Glomerular endothelial cell (primary cell): ENCODE measurements around the gene TSPAN7. TPM values are rescaled to one million over a fixed set of nuclear protein-coding genes. Genes with fewer than 3 reads are reported as not detected.

ENCODE experiments used
- DNase-seq: peaks from one replicate; pipeline ENCODE4 v3.0.0-alpha.2; 2011; ENCODE audit warnings: low read depth, low spot score; ENCODE audit errors: extremely low read depth
- total RNA-seq: library from RNA; depleted of rRNA; stranded (reverse); fragments of >200 nt; gene quantifications from 2 replicates; pipeline ENCODE4 v1.2.3, GENCODE V29; 2015

Gene TSPAN7
- total RNA-seq, 1 donor from 2014 or later = 13.5 TPM

DNA sequence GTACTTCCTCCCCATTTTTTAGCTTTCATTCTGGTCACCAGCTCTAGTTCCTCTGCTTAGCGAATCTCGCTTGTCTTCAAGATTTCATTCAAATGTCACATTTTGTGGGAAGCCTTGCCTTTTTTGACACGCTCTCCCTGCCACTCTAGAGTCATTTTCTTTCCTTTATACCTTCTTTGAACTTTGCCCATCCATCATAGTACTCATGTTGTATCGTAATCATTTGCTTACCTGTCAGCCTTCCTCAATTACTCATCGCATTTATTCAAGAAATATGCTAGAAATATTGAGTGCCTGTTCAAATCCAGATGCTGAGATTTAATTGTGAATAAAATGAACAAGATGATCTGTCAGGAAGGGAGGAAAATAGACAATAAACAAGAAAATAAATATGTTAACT, 21.8 kb downstream of the TSPAN7 start:
- no peak for DNase-seq

DNA sequence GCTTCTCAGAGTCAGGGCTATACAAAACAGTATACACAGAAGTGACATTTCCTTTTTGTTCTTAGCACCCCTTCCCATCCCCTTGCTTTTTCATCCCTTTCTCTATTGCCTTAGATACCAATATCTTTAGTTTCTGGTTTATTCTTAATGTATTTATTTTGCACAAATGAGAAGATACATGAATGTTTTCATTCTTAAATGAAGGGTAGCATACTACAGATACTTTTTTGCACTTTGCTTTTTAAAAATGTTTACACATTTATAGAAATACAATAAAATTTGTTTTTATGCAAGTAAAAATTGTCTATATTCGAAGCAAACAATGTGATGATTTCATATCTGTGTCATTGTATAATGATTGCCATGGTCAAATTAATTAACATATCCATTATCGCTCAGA, 33.1 kb downstream of the TSPAN7 start:
- DNase-seq = no peak

DNA sequence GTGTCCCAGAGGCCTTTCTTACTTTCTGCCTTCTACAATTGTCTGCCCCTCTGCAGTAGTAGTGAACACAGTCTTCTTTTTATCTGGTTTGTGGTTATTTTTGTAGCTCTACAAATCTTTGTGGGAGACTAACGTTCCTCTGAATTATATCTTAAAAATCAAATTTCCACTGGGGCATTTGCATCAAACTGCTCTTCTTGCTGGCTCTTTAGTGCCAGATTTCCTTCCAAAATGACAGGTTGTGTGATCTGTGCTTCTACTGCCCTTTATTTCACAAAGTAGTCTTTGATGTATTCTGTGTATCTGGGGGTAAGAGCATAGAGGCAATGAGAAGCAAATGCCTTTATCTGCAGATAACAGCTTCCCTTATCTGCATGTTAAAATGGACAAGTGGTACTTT, 34.5 kb downstream of the TSPAN7 start:
- DNase-seq = no peak

DNA sequence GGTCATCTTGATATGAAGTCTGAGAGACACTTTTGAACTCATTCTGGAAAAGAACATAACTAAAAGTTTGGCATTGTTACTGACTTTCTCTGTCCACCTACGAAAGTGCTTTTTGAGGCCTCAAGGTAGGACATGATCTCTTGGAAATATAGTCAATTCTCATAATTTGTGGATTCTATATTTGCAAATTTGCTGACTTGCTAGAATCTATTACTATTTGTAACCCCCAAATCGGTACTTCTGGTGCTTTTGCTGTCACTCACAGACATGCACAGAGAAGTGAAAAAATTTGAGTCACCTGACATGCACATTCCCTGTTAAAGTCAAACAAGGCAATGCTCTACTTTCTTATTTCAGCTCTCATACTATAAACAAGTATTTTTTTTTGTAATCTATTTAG, 35.6 kb downstream of the TSPAN7 start:
- DNase-seq = no peak

DNA sequence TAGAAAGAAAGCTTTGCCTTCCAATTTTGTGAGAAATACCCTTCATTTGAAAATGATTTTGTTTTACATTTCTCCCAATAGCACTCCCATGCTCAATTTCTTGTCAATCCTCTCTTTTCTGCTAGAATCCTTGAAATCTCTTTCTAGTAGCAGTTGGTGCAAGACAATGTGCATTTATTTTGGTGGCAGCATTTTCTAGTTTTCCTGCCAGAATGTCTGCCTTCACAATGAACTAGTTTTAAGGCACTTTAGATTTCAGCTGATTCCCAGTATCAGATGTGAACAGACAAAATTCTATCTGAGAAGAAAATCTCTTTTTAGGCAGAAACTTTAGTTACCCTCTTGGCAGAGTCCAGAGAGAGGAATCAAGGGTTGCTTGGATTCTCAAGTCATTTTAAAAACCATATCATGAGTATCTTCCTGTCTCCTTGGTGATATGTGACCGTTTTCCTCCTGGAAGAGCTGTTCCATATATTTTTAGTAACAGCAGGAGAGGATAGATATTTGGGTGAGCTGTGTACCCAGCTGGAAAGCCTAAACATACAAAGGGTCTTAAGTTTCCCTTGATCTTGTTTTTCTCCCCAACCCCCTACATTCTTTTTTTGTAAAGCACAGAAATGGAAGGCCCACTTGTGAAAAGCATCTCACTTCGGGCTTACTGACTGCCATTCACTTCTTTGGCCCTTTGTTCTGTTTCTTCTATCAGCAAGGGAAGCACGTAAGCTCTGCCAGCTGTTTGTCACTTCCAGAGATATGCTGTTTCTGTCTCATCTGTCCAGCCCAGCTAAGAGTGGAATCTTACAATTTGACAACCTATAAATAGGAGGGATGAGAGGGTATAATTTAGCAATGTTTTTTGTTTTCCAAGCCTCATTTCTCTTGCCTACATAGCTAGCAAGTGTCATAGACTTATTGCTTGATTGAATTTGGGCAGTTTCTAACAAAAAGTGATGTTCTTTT, 38.7 kb downstream of the TSPAN7 start:
- no peak for DNase-seq

DNA sequence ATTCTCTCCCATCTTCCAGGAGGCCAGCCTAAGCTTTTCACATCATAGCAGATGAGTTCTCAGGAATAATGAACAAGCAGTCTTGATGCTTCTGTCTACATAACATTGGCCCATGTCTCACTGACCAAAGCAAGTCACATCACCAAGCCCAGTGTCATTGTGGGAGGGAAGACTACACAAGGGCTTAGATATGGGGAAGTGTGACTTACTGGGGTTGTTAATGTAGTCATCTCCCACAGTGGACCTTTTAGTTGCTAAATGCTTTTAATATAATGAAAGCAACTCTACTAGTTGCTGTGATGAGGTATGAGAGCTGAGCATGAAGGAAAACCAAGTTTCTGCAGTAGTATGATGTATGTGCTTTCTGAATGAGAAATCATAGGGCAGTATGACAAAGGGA, 40.5 kb downstream of the TSPAN7 start:
- DNase-seq = no peak

DNA sequence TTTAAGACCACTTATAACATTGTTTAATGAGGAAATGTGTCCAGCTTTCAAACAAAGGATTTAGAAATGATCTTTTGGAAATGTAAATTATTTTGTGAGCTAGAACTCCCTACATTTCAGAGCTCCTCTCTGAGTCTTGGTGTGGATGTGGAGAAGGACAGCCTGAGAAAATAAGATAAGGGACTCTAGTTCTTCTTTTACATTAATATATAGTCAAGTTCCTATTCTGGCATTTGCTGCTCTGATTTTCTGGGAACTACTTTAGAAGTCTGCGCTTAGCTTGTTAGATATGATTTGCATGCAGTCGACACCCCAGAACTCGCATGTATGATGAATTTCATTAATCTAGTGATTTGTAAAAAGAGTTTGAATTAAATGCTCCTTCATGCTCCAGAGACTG, 45.5 kb downstream of the TSPAN7 start:
- no peak for DNase-seq

DNA sequence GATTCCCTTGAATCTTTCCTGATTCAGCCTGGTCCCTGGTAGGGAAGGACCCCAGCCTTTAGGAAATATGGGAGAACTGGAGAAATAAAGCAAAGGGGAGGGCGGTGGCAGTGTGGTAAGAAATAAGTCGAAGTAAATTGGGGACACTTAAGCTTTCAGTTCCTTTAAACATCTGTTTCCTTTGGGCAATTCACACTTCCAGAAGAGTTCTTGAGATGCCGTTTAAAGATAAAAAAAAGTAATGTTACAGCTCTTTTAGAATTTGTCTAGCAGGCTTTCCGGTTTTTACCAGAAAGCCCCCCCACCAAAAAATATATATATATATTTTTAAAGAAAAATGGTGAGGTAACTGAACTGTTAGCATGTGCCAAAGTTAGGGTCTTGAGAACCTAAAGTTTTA, 46.6 kb downstream of the TSPAN7 start:
- DNase-seq = no peak

DNA sequence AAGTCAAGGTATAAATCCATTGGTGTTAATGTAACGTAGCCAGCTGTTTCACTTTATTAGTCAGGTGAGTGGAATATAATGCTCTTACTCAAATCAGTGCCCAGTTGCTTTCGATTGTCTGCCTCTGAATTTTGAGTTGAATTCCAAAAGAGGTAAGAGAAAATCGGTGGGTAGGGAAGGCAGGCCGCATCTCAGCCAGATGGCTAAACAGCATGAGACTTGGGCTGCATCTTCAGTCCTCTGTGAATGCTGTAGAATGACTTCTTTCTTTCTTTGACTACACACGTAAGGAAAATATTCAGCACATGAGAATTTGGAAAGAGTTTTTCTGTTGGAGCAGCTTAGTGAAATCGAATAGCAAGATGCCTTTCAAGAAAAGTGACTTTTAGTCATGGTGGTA, 49.5 kb downstream of the TSPAN7 start:
- DNase-seq = no peak

DNA sequence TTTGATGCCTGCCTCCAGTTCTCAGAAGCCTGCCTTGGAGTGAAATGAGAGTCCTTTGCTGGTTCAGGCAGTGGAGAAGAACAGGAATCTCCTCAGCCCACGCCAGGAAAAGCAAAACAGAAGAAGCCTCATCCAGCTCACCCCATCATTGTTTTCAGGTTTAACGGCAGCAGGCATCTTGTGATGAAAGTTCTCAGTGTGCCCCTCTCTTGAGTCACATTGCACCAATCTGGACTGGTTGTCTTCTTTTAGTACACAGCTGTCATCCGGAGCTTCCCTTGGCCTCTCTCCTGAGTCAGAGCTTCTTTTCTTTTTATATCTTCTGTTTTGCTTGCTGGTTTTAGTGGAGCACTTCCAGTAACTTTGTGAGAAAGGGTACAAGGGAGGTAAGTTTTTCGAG, 50.9 kb downstream of the TSPAN7 start:
- DNase-seq = no peak

DNA sequence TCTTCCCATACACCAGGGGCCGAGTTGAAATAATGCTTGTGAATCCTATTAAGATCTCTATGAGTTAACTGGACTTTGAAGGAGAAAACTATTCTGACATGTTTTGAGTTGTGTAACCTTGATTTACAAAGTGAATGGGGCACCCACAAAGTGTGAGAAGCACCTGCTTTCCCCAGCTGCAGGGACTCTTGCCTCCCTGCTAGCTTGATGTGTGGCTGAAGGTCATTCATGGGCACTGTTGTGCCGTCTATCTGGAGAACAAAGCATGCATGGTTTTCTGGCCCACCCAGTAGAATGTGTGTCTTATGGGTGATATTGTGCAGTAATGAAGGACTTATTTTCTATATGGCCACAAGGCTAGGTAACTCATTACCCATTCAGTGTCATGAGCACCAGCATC, 53.1 kb downstream of the TSPAN7 start:
- no peak for DNase-seq

DNA sequence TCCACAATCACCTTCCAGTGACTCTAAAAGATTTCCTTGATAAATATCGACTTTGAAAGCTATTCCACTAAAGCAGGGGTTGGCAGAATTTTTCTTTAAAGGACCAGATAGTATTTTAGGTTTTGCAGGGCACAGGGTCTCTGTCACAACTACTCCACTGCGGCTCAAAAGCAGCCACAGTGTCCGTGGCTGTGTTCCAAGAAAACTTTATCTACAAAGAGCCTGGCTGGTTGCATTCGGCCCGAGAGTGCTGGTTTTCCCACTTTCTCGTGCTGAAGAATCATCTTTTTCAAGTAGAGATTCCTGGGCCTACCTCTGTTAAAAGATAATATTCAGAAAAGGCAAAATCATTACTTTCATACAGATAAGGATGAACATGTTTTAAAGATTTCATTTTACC, 55.6 kb downstream of the TSPAN7 start:
- no peak for DNase-seq

DNA sequence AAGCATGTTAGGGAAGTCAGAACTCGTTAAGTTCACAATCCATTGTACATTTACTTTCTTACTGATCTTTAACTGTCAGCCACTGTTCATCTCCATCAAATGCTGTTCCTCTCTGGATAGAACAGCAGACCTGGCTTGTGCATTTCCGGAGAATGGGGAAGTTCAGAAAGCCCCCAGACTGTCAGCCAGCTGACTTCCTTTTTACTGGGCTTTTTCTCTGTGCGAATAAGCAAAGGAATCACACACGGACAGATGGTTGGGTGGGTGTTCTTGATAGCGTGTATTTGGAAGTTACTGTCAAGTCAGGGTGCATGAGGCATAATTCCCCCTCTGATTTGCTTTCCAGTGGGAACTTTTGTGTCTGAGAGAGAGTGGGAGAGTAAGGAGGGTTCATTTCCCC, 56.8 kb downstream of the TSPAN7 start:
- no peak for DNase-seq

DNA sequence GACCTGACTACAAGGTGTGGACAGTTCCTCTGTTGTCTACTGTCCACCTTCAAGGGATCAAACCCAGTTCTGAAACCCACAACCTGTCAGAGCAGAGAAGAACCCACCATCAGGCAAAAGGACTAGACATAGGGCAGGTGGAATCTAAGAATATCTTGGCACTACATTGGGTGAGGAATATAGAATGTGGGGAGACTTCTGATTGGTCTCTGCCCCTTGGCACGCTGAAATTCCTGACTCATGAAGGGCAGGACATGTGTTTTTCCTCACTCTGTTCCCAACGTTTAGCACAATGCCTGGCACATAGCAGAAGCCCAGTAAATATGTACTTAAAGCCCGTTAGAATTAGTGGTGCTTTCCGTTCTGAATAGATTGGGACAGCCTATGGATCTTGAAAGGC, 59.3 kb downstream of the TSPAN7 start:
- DNase-seq = no peak

DNA sequence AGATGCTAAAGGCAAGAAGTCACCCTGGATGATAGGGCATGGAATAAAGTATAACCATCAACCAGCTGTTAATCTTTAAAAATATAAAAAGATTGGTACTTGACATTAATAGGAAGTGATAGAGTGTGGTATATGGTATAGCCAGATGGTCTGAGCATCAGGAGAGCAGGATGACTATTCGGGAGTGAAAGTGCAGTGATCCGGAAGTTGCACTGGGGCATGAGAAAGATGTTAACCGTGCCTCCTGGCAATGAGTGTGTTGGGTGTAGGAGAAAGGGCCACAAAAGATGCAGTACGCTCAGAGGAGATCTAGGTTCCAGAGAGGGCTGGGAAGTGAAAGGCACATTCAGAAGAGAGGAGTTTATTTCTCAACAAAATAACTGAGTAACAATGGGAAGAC, 65.0 kb downstream of the TSPAN7 start:
- DNase-seq = no peak

DNA sequence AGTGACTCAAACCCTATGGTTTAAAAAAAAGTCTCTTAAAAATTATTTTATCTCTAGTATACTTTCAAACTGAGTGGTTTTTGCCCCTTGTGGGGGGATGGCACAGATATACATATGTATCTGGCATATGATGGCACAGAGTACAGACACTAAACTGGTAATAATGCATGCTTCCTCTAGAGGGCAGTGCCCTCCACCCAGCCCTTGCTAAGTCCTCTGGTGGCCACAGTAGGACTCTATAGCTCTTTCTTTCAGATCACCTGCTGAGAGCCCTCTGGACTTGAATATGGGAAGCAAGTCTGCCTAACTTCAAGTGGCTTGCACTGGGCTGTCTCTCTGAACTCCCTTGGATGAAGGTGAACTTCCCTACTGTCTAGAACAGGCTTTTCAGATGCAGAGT, 66.3 kb downstream of the TSPAN7 start:
- DNase-seq = no peak

DNA sequence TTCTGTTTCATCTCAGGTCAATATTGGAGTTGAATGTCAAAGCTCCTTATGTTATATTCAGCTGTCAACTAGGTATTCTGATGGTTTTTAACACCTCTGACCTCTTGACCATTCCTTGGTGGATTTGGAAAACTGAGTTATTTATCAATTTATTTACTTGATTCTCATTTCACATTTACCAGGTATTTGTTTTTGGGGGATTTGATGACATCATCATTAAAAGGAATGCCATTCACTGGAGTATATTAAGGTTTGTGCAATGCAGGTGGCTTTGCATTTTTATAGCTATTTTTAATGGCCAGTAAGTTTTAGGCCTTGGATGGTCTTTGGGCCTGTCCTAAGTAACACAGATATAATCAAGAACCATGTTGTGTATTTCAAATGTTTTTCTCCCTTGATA, 67.2 kb downstream of the TSPAN7 start:
- DNase-seq = no peak

DNA sequence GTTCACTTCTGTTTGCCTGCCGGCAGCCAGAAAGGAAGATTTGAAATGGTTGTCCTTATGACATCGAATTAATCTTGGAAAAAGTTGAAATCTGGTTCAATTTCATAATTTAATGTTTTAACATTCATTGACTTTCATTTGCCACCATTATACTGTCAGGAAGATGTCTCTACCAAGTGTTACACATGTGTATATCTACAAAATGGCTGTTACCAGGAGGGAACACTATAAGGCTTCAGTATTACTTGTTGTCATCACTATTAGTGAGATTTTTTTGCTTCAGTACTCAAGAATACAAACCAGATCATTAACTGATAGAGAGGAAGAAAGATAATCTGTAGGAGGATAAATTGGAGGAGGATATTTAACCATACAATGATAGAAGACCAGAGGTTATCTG, 71.2 kb downstream of the TSPAN7 start:
- no peak for DNase-seq

DNA sequence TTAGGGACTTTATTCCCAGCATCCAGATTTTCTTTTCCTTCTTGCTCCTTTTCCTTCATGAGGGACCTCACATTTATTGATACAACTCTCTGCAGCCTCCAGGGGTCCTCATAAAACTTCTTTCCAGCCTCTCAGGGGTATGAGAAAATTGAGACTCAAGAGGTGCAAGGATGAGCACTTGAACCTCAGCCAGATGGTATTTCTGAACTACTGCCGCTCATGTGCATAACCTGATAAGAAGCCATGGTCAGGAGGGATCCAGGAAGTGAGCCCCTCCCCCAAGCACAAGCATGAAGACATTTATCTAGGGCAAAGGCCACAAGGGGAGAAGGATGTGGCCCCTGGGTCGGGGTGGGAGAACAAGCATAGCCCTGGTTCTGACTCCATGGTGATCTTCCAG, 73.3 kb downstream of the TSPAN7 start:
- no peak for DNase-seq

DNA sequence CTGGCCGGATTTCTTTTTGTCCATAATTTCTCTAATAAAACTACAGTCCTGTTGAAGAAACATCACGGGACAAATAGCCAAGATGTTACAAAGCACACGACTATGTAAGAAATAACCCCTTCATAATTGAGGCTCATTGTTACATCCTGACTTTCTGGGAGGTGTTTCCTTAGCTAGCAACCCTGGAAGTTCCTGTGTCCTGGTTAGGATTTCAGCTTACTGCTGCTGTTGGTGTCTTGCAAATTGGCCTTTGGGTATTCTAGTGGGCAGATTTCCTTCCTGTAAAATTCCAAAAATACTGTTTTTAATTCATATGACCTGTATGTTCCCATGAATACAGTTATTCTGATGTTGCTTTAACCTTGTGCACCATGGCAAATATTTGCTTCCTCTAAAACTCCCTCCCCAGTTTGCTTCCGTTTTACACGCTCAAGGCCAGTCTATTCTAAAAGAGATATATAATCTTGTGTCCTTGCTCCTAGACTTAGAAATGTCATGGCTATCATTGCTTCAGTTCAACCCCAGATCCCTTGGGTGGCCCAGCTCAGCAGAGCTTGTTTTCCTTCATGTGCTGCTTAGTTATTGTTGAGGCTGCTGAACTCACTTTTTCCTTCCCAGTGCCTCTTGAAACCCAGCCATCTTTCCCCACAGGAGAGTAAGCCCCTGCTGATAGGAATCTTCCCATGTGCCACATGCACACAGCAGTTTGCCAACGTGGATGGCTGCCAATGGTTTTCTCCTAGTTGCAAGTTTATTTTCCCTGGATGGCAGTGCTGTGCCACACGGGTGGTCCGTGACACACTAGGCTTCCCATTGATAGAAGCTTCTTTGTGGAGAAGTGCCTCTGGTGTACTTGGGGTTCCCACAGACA, 75.8 kb downstream of the TSPAN7 start:
- peak; percentile 37 for DNase-seq

DNA sequence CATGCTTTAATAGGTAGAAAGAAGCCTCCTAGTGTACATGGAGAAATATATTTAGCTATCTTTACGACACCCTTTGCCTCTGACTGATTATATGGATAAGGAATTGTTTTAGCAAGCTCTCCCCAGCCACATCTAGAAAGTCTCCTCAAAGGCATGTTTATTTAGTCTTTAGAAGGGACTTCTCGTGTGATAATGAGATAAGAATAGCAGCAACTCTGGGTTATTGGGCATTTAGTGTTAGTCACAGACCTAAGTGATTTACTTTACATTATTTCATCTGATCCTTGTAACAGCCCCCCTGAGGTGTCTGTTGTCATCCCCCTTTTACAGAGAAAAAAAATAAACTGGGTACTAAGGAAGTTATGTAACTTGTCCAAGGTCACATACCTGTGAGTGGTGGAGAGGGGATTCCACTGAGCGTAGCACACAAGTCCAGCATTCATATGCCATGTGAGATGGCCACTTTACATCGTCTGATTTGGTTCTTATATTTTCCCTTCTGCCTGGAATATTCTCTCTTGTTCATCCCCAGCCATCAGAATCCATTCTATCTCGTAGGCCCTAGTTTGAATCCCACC, 77.7 kb downstream of the TSPAN7 start:
- no peak for DNase-seq

DNA sequence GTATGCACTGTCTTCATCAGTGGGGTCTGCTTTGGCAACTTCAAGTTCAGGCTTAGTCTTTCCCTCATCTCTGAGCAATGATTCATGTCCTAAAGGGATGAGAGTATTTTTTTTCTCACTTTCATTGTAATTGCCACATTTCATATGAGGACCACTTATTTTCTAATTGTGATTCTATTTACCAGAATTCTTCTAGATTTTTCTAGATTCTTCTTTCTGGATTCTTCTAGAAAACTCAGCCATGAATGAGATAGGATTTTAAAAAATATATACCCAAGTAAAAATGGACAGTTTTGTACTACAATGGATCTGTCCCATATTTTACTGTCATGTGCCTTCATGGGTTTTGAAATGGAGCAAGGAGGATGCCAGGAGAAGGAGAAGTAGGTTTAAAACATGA, 78.4 kb downstream of the TSPAN7 start:
- no peak for DNase-seq
